HEK293T (cell line): ENCODE data around the gene FAM107B.
"Not testable (repeated sequence)": the region's sequence is repeated elsewhere in the genome, so short reads cannot be mapped to it uniquely, and the experiment has no call there.

ENCODE experiments used
- BHLHE40 ChIP-seq: fragments of 450-650 bp; IDR thresholded peaks from 2 replicates; pipeline ENCODE4 v1.6.1; 2016; ENCODE audit warnings: mild to moderate bottlenecking, moderate library complexity, borderline replicate concordance
- FOXM1 ChIP-seq: fragments of 450-650 bp; IDR thresholded peaks from 2 replicates; pipeline ENCODE4 v1.6.1; 2017; ENCODE audit warnings: mild to moderate bottlenecking, borderline replicate concordance
- HDGF ChIP-seq: fragments of 450-650 bp; IDR thresholded peaks from 2 replicates; pipeline ENCODE4 v1.6.1; 2017; ENCODE audit warnings: antibody characterized with exemption, borderline replicate concordance
- SP1 ChIP-seq: fragments of 450-650 bp; IDR thresholded peaks from 2 replicates; pipeline ENCODE4 v1.6.1; 2017
- SUZ12 ChIP-seq: fragments of 450-650 bp; IDR thresholded peaks from 2 replicates; pipeline ENCODE4 v1.6.1; 2016; ENCODE audit warnings: mild to moderate bottlenecking
- TARDBP ChIP-seq: fragments of 450-650 bp; IDR thresholded peaks from 2 replicates; pipeline ENCODE4 v1.6.1; 2016

- TF ChIP-seq HDGF, TARDBP, SP1, SUZ12, BHLHE40, FOXM1: not testable (repeated sequence)
Observed at GRCh38 chr10:14634572-14634971, 140.1 kb downstream of the FAM107B start.
